ENCODE measurements around the gene SCN5A. TPM values are rescaled to one million over a fixed set of nuclear protein-coding genes. Genes with fewer than 3 reads are reported as not detected.

The SCN5A gene
- total and polyA plus RNA-seq, 2 of the 8 experiments (the other 6 are each of a cell fraction or from before 2014, with no cell fraction given) = 4.8 to 11.4 TPM

DNA sequence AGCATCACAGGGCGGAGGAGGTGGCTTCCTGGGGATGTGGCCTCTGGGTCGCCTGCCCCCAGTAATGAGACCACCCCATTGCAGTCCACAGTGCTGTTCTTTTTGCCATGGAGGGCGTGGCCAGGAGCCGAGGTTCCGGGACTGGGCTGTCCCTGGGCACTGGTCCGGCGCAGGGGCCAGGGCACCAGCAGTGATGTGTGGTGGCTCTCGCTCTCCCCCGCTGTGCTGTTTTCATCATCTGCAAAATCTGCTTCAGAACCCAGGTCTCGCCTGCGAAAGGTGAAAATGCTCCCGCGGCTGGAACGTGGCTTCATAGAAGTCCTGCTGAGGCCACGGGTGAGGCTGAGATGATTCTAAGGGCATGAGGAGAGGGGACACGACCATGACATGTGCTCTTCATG is 45.8 kb downstream of the SCN5A start:
- ChIA-PET POLR2A (ENCODE audit: partially characterized antibody) (no interaction called here), CTCF (ENCODE audit: partially characterized antibody) (interaction anchor here (1.0 to 1.4 kb wide), 2 partner anchors 12 to 60 kb away, joined by 3 to 4 read pairs; no protein-coding TSS in a partner anchor)
- no peaks in the 10 kb centered on the region for H3K27me3 ChIP-seq (replicated peaks in 1 of 4; ENCODE audit: control insufficient read depth in 3 of 4, extremely low read depth in 1 of 4, insufficient read depth in 3 of 4, low read length in 3 of 4)
- no peak overlapping the region for H3K9ac ChIP-seq (replicated peaks in 1 of 4; ENCODE audit: extremely low read depth in 1 of 4, low read depth in 3 of 4, low read length in 3 of 4)
- H4K20me1 ChIP-seq (replicated peaks in 1 of 2; ENCODE audit: control insufficient read depth in 1 of 2, insufficient read depth in 2 of 2, low read length in 2 of 2) = peaks cover 2% of the 10 kb centered on the region in 2 experiments
- H3K4me2 ChIP-seq (ENCODE audit: insufficient read depth in 1 of 2, low read depth in 2 of 2, low read length in 2 of 2) = no peak overlapping the region
- no peak for TF ChIP-seq JUN (IDR thresholded peaks at IDR 0.05; ENCODE audit: low read depth, low read length)
- TF ChIP-seq, protein P1, sequence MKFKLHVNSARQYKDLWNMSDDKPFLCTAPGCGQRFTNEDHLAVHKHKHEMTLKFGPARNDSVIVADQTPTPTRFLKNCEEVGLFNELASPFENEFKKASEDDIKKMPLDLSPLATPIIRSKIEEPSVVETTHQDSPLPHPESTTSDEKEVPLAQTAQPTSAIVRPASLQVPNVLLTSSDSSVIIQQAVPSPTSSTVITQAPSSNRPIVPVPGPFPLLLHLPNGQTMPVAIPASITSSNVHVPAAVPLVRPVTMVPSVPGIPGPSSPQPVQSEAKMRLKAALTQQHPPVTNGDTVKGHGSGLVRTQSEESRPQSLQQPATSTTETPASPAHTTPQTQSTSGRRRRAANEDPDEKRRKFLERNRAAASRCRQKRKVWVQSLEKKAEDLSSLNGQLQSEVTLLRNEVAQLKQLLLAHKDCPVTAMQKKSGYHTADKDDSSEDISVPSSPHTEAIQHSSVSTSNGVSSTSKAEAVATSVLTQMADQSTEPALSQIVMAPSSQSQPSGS (IDR thresholded peaks at IDR 0.05; ENCODE audit: low read length) = no peak
- TF ChIP-seq CBX8 (IDR thresholded peaks at IDR 0.05; ENCODE audit: borderline replicate concordance, low read depth, low read length) = no peak
- TF ChIP-seq CBX5 (IDR thresholded peaks at IDR 0.05; ENCODE audit: low read depth, low read length) = no peak
- TF ChIP-seq RNF2 (IDR thresholded peaks at IDR 0.05; ENCODE audit: borderline replicate concordance, low read depth, low read length, missing control alignments, poor library complexity, severe bottlenecking) = no peak
- no peak for TF ChIP-seq RXRA (IDR thresholded peaks at IDR 0.05; ENCODE audit: insufficient read depth, low read depth, low read length)
- no peak for TF ChIP-seq BRCA1 (IDR thresholded peaks at IDR 0.05; ENCODE audit: low read depth, low read length)
- H3K4me1 ChIP-seq (replicated peaks in 1 of 4; ENCODE audit: control insufficient read depth in 3 of 4, insufficient read depth in 4 of 4, low read length in 3 of 4) = no peaks in the 10 kb centered on the region
- no peak overlapping the region for H4K8ac ChIP-seq (ENCODE audit: extremely low read depth, insufficient read depth, low read length)
- no peaks in the 10 kb centered on the region for H3K79me2 ChIP-seq (ENCODE audit: control insufficient read depth in 1 of 2, insufficient read depth in 2 of 2, low read length in 2 of 2)
- DNase-seq (ENCODE audit: low read depth in 1 of 2, low spot score in 2 of 2) (no peak), FAIRE-seq (no peak)
- H2AFZ ChIP-seq (ENCODE audit: low read length) = no peak overlapping the region
- H2BK15ac ChIP-seq (ENCODE audit: low read length) = no peak overlapping the region
- H3K14ac ChIP-seq (ENCODE audit: insufficient read length) = no peak overlapping the region
- no peak overlapping the region for H2BK12ac ChIP-seq (ENCODE audit: low read depth, low read length)
- H4K5ac ChIP-seq (ENCODE audit: insufficient read length, low read depth, low read length) = no peak overlapping the region
- no peak overlapping the region for H3K4ac ChIP-seq (replicated peaks; ENCODE audit: insufficient read length, low read depth, low read length)
- H2BK120ac ChIP-seq (replicated peaks; ENCODE audit: low read depth, low read length) = no peak overlapping the region
- no peak overlapping the region for H2AK5ac ChIP-seq (ENCODE audit: low read depth, low read length)
- H3K36me3 ChIP-seq (ENCODE audit: control insufficient read depth in 2 of 4, insufficient read depth in 4 of 4, low read length in 3 of 4) = no peaks in the 10 kb centered on the region; a peak in 1 of 8 replicates
- no peaks in the 10 kb centered on the region for H3K9me3 ChIP-seq (ENCODE audit: insufficient read depth in 2 of 2, low read depth in 1 of 2, low read length in 1 of 2)
- no peak overlapping the region for H3K56ac ChIP-seq (replicated peaks; ENCODE audit: insufficient read length, low read depth, low read length)
- 92% methylated on average over 11 of the region's 16 CpGs; no CpG with 5 or more reads in 1 of the 2 experiments for WGBS, 2 experiments (ENCODE audit: extremely low coverage in 1 of 2, insufficient coverage in 1 of 2, insufficient read length in 1 of 2, insufficient replicate concordance in 2 of 2, low coverage in 1 of 2, low lambda C conversion rate in 2 of 2, missing lambda C conversion rate in 1 of 2)
- H2BK20ac ChIP-seq (ENCODE audit: low read length) = no peak overlapping the region
- no peak overlapping the region for H3K4me3 ChIP-seq (ENCODE audit: extremely low read depth in 1 of 4, insufficient read depth in 2 of 4, low read depth in 3 of 4, low read length in 4 of 4)
- no peak overlapping the region for H3K18ac ChIP-seq (ENCODE audit: extremely low read depth, low read length)
- no peaks in the 10 kb centered on the region for H3K79me1 ChIP-seq (ENCODE audit: low read depth, low read length)
- H3K23me2 ChIP-seq (ENCODE audit: low read depth, low read length) = no peaks in the 10 kb centered on the region; the same call in 1 of the 2 replicates
- H2BK5ac ChIP-seq (ENCODE audit: low read depth, low read length) = no peak overlapping the region; the same call in 1 of the 2 replicates
- H3K23ac ChIP-seq (ENCODE audit: insufficient read length) = no peak overlapping the region
- H3K27ac ChIP-seq (ENCODE audit: low read depth, low read length) = no peak overlapping the region
- no peak overlapping the region for H4K91ac ChIP-seq (replicated peaks; ENCODE audit: insufficient read length, low read length)
